ENCODE measurements around the gene HBS1L.

HBS1L gene

GRCh38 chr6:135094403-135094821, 39.8 kb upstream of the HBS1L start:
- no peak for TF ChIP-seq CTCF (IDR thresholded peaks at IDR 0.05; ENCODE audit: insufficient read depth, low read depth, low read length, missing control alignments)
- DNase-seq (ENCODE audit: low read depth) = peak; percentile 29

GRCh38 chr6:135093578-135093977, 39.0 kb upstream of the HBS1L start:
- TF ChIP-seq CTCF (IDR thresholded peaks at IDR 0.05; ENCODE audit: insufficient read depth, low read depth, low read length, missing control alignments) = no peak
- DNase-seq (ENCODE audit: low read depth) = no peak
- H3K4me3 ChIP-seq (ENCODE audit: low read depth, low read length) = no peak overlapping the region

More at GRCh38 chr6:135094403-135094821, 39.8 kb upstream of the HBS1L start:
- H3K4me3 ChIP-seq (ENCODE audit: low read depth, low read length) = no peak overlapping the region

- DNase-seq (ENCODE audit: low read depth) = no peak
- no peak for TF ChIP-seq CTCF (IDR thresholded peaks at IDR 0.05; ENCODE audit: insufficient read depth, low read depth, low read length, missing control alignments)
- H3K4me3 ChIP-seq (ENCODE audit: low read depth, low read length) = no peak overlapping the region
These were observed 38.1 kb upstream of the HBS1L start for GRCh38 chr6:135092724-135093123.

GRCh38 chr6:135090819-135091218, 36.2 kb upstream of the HBS1L start:
- DNase-seq (ENCODE audit: low read depth) = no peak
- H3K4me3 ChIP-seq (ENCODE audit: low read depth, low read length) = no peak overlapping the region
- TF ChIP-seq CTCF (IDR thresholded peaks at IDR 0.05; ENCODE audit: insufficient read depth, low read depth, low read length, missing control alignments) = no peak

GRCh38 chr6:135089901-135090300, 35.3 kb upstream of the HBS1L start:
- no peak overlapping the region for H3K4me3 ChIP-seq (ENCODE audit: low read depth, low read length)
- no peak for TF ChIP-seq CTCF (IDR thresholded peaks at IDR 0.05; ENCODE audit: insufficient read depth, low read depth, low read length, missing control alignments)
- DNase-seq (ENCODE audit: low read depth) = no peak

GRCh38 chr6:135088818-135089809, 34.5 kb upstream of the HBS1L start:
- peak overlapping the region; percentile 27 for H3K4me3 ChIP-seq (ENCODE audit: low read depth, low read length)
- peak; percentile 84 for DNase-seq (ENCODE audit: low read depth)
- peak; percentile 37 for TF ChIP-seq CTCF (IDR thresholded peaks at IDR 0.05; ENCODE audit: insufficient read depth, low read depth, low read length, missing control alignments)

All from GM12865 (cell line).